Naive thymus-derived CD4-positive, alpha-beta T cell (primary cell): ENCODE data around the gene TAB2. TPM values are rescaled to one million over a fixed set of nuclear protein-coding genes. Genes with fewer than 3 reads are reported as not detected.

Experiments used
- ATAC-seq: fragments of 150-1000 bp; cut with Tn5 transposase; 2 replicates; pipeline ENCODE4 v1.10.0; 2021; ENCODE audit warnings: mild to moderate bottlenecking, moderate library complexity
- CTCF ChIA-PET: fragments of 350-600 bp; sonication (Branson Sonifier 250); formaldehyde crosslinking; loops from one replicate; lab custom pipeline; 2021; ENCODE audit warnings: antibody characterized with exemption; lab: Charles Lee
- POLR2A ChIA-PET: fragments of 350-600 bp; sonication (Branson Sonifier 250); formaldehyde crosslinking; loops from one replicate; lab custom pipeline; 2021; ENCODE audit warnings: antibody characterized with exemption, inconsistent platforms; lab: Charles Lee
- DNase-seq, 9 donors: peaks; one replicate each; pipeline versions ENCODE4 v3.0.0 to v3.0.0-alpha.2; 2020 to 2022; ENCODE audit warnings: mixed read lengths in 1 of 9
- H3K27ac ChIP-seq: one replicate; pipeline ENCODE4 v1.7.0; 2013; ENCODE audit warnings: mild to moderate bottlenecking, low read depth, low read length, moderate library complexity
- H3K27me3 ChIP-seq, 2 donors: one replicate each; pipeline ENCODE4 v1.7.0; 2013; ENCODE audit warnings: low read length in 2 of 2, mild to moderate bottlenecking in 2 of 2, moderate library complexity in 2 of 2; ENCODE audit not compliant: control insufficient read depth in 2 of 2, insufficient read depth in 2 of 2
- H3K36me3 ChIP-seq, 3 experiments: 1 replicate in 2 of 3; 2 replicates in 1 of 3; pipeline ENCODE4 v1.7.0; 2013; ENCODE audit warnings: low read length in 3 of 3, mild to moderate bottlenecking in 3 of 3, moderate library complexity in 1 of 3; ENCODE audit not compliant: insufficient read depth in 3 of 3, control insufficient read depth in 2 of 3
- H3K4me1 ChIP-seq, 2 donors: one replicate each; pipeline ENCODE4 v1.7.0; 2013; ENCODE audit warnings: low read length in 2 of 2, mild to moderate bottlenecking in 2 of 2, moderate library complexity in 1 of 2; ENCODE audit not compliant: control insufficient read depth in 2 of 2, insufficient read depth in 2 of 2
- H3K4me3 ChIP-seq: 2 replicates; pipeline ENCODE4 v1.7.0; 2013; ENCODE audit warnings: mild to moderate bottlenecking, low read length
- H3K9me3 ChIP-seq, 3 experiments: 1 replicate in 2 of 3; 2 replicates in 1 of 3; pipeline ENCODE4 v1.7.0; 2013; ENCODE audit warnings: low read length in 3 of 3; ENCODE audit not compliant: control insufficient read depth in 2 of 3
- H3K27ac Mint-ChIP-seq, 9 donors: one replicate each; pipeline ENCODE4 v1.8.0; 2020 to 2022; ENCODE audit warnings: mixed read lengths in 9 of 9, mild to moderate bottlenecking in 8 of 9, moderate library complexity in 5 of 9, inconsistent platforms in 2 of 9
- H3K27me3 Mint-ChIP-seq, 5 donors: one replicate each; pipeline ENCODE4 v1.8.0; 2021 to 2022; ENCODE audit warnings: mixed read lengths in 5 of 5, mild to moderate bottlenecking in 1 of 5
- H3K36me3 Mint-ChIP-seq, 5 donors: one replicate each; pipeline ENCODE4 v1.8.0; 2020 to 2022; ENCODE audit warnings: mixed read lengths in 5 of 5, mild to moderate bottlenecking in 3 of 5, inconsistent platforms in 1 of 5
- H3K4me1 Mint-ChIP-seq, 7 donors: one replicate each; pipeline ENCODE4 v1.8.0; 2020 to 2022; ENCODE audit warnings: mixed read lengths in 7 of 7, mild to moderate bottlenecking in 3 of 7, inconsistent platforms in 1 of 7
- H3K4me3 Mint-ChIP-seq, 10 donors: one replicate each; pipeline ENCODE4 v1.8.0; 2020 to 2022; ENCODE audit warnings: mild to moderate bottlenecking in 10 of 10, mixed read lengths in 10 of 10, moderate library complexity in 6 of 10, inconsistent platforms in 2 of 10
- H3K9me3 Mint-ChIP-seq, 11 donors: one replicate each; pipeline ENCODE4 v1.8.0; 2020 to 2022; ENCODE audit warnings: mixed read lengths in 11 of 11, mild to moderate bottlenecking in 4 of 11, inconsistent platforms in 1 of 11, moderate library complexity in 1 of 11
- intact Hi-C, 2 donors: fragments of 100-400 bp; cut with micrococcal nuclease; formaldehyde crosslinking; loops; one replicate each; pipeline ENCODE4 v1.15.1; 2023
- polyA plus RNA-seq, 2 donors: library from polyadenylated mRNA; unstranded; fragments of 300-500 nt; fragmentation: Illumina TruSeq; gene quantifications; one replicate each; pipeline ENCODE4 v1.2.3, GENCODE V29; 2021
- total RNA-seq, 6 experiments: library from RNA in 5 of 6; stranded (reverse) in 5 of 6; gene quantifications; 1 replicate in 5 of 6; 2 replicates in 1 of 6; pipeline ENCODE4 v1.2.3 and lab custom pipeline; 2021 to 2026

Gene TAB2
- total and polyA plus RNA-seq, 7 experiments from 2014 or later, result 15.7 to 234 (median 106) TPM

DNA sequence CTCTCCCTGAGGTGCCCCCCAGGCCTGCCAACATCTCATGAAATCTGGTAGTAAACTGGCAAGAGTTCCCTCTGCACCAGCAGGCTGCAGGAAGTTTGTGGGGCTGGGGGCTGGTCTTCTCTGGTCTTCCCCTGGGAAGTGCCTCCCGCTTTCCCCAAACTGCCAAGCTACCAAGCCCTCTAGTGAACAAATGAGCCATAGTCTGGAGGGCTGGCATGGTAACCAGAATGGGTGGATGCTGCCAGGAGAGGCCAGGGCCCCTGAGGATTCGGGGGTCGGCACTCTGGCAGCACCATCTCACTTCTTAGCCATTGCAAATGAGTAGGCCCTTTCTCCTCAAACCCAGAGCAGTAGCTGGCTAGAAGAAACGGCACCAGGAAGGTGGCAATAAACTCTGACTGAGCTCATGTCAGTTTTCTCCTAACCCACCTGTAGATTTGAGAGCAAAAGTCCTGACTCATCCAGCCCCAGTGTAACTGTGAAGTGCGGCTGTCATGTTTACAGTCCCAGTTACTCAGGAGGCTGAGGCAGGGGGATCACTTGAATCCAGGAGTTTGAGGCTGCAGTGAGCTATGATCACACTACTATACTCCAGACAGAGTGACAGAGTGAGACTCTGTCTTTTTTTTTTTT lies 131.4 kb downstream of the TAB2 start:
- H3K36me3 Mint-ChIP-seq, result peaks cover 0 to 15% (median 5%) of the 10 kb centered on the region in 5 donors

GRCh38 chr6:149449831-149450678 lies 132.5 kb downstream of the TAB2 start:
- DNase-seq, result peak in 1 of 9 donors; percentile 5
- Mint-ChIP-seq H3K27me3 (no peaks in the 10 kb centered on the region), H3K27ac (peak overlapping the region in 1 of 9 donors; percentile 24), H3K9me3 (no peaks in the 10 kb centered on the region), H3K4me1 (peaks cover 0 to 14% (median 5%) of the 10 kb centered on the region in 7 donors), H3K4me3 (peak overlapping the region in 9 of 10 donors; percentile 27 to 69 (median 54)), H3K36me3 (peaks cover 0 to 15% (median 5%) of the 10 kb centered on the region in 5 donors)
- no peaks in the 10 kb centered on the region for H3K9me3 ChIP-seq
- no peaks in the 10 kb centered on the region for H3K27me3 ChIP-seq
- ChIA-PET CTCF (interaction anchor here (0.6 kb wide), 1 partner anchor 53 kb away, joined by 3 read pairs; no protein-coding TSS in a partner anchor), POLR2A (interaction anchor here (0.7 to 0.8 kb wide), 2 partner anchors 67 to 384 kb away, joined by 3 read pairs; no protein-coding TSS in a partner anchor)
- no peaks in the 10 kb centered on the region for H3K4me1 ChIP-seq
- intact Hi-C loops, result no loop called here
- no peak for ATAC-seq
- peaks cover 0 to 11% (median 0%) of the 10 kb centered on the region in 3 experiments for H3K36me3 ChIP-seq
- H3K4me3 ChIP-seq, result no peak overlapping the region
- H3K27ac ChIP-seq, result no peak overlapping the region

More for the DNA sequence above, 131.4 kb downstream of the TAB2 start:
- POLR2A ChIA-PET, result interaction anchor here (0.7 kb wide), 1 partner anchor 383 kb away, joined by 3 read pairs; no protein-coding TSS in a partner anchor
- Histone ChIP-seq H3K4me3 (no peak overlapping the region), H3K27me3 (no peaks in the 10 kb centered on the region), H3K4me1 (no peaks in the 10 kb centered on the region), H3K27ac (no peak overlapping the region), H3K36me3 (peaks cover 0 to 6% (median 0%) of the 10 kb centered on the region in 3 experiments), H3K9me3 (no peaks in the 10 kb centered on the region)
- CTCF ChIA-PET, result interaction anchor here (0.6 to 0.7 kb wide), 2 partner anchors 54 to 321 kb away, joined by 3 read pairs; no protein-coding TSS in a partner anchor
- H3K27me3 Mint-ChIP-seq, result no peaks in the 10 kb centered on the region
- ATAC-seq, result no peak
- H3K4me1 Mint-ChIP-seq, result peaks cover 0 to 14% (median 5%) of the 10 kb centered on the region in 7 donors
- intact Hi-C loops, result no loop called here
- no peak for DNase-seq
- no peak overlapping the region for H3K4me3 Mint-ChIP-seq
- H3K9me3 Mint-ChIP-seq, result peaks cover 0 to 3% (median 0%) of the 10 kb centered on the region in 11 donors
- no peak overlapping the region for H3K27ac Mint-ChIP-seq

- peak in 1 of 9 donors; percentile 9 for DNase-seq
- POLR2A ChIA-PET, result interaction anchor here (0.6 to 0.8 kb wide), 2 partner anchors 45 to 66 kb away, joined by 3 read pairs; no protein-coding TSS in a partner anchor
- Mint-ChIP-seq H3K27me3 (no peaks in the 10 kb centered on the region), H3K27ac (no peak overlapping the region), H3K4me1 (peaks cover 0 to 14% (median 5%) of the 10 kb centered on the region in 7 donors), H3K9me3 (no peaks in the 10 kb centered on the region), H3K36me3 (peaks cover 0 to 15% (median 5%) of the 10 kb centered on the region in 5 donors), H3K4me3 (peak overlapping the region in 9 of 10 donors; percentile 27 to 69 (median 54))
- Histone ChIP-seq H3K4me3 (no peak overlapping the region), H3K27me3 (no peaks in the 10 kb centered on the region), H3K4me1 (no peaks in the 10 kb centered on the region), H3K36me3 (peaks cover 0 to 11% (median 0%) of the 10 kb centered on the region in 3 experiments), H3K9me3 (no peaks in the 10 kb centered on the region), H3K27ac (no peak overlapping the region)
- intact Hi-C loops, result no loop called here
- CTCF ChIA-PET, result no interaction called here
- peak; percentile 26 for ATAC-seq
Measured at GRCh38 chr6:149450679-149451375, 133.3 kb downstream of the TAB2 start.

DNA sequence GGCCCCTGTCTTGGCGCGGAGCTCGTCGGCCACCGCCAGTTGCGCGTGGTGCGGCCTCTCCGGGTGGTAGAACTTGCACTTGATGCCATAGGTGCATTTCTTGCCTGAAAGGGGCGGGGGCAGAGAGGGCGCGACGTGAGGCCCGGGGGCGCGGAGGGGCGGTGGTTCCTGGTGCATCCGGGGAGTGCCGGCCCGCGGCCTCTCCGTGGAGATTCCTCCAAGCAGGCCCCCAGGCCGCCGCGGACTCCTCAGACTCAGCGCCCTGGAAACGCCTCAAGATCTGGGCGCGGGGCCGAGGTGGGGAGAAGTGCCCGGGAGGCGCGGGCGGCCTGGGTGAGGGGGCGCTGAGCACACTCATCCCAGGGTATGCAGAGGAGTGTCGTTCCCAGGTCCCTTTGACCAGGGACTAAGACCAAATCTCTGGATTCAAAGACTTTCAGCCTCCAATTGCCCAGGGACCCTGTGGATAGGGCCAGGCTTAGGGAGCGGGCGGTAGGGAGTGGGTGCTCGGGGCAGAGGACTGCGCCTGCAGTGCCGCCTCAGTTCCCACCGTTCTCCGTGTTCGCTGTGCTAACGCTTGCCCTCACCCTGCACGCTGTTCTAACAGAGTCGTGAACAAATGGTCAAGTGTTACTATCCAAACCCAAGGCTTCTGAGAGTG lies 134.0 kb downstream of the TAB2 start:
- Histone ChIP-seq H3K36me3 (peaks cover 0 to 12% (median 0%) of the 10 kb centered on the region in 3 experiments), H3K9me3 (no peaks in the 10 kb centered on the region), H3K4me3 (no peak overlapping the region), H3K27ac (no peak overlapping the region), H3K27me3 (no peaks in the 10 kb centered on the region), H3K4me1 (no peaks in the 10 kb centered on the region)
- no peaks in the 10 kb centered on the region for H3K27me3 Mint-ChIP-seq
- ATAC-seq (peak; percentile 30), DNase-seq (peak in 3 of 9 donors; percentile 19 to 31 (median 25))
- H3K27ac Mint-ChIP-seq, result no peak overlapping the region
- POLR2A ChIA-PET, result interaction anchor here (0.6 kb wide), 1 partner anchor 46 kb away, joined by 3 read pairs; no protein-coding TSS in a partner anchor
- H3K4me1 Mint-ChIP-seq, result peaks cover 0 to 14% (median 5%) of the 10 kb centered on the region in 7 donors
- H3K4me3 Mint-ChIP-seq, result peak overlapping the region in 2 of 10 donors; percentile 11 to 32
- no peaks in the 10 kb centered on the region for H3K9me3 Mint-ChIP-seq
- H3K36me3 Mint-ChIP-seq, result peaks cover 0 to 15% (median 5%) of the 10 kb centered on the region in 5 donors
- CTCF ChIA-PET, result no interaction called here
- intact Hi-C loops, result no loop called here

GRCh38 chr6:149452037-149452939 lies 134.8 kb downstream of the TAB2 start:
- no peaks in the 10 kb centered on the region for H3K9me3 ChIP-seq
- no peaks in the 10 kb centered on the region for H3K9me3 Mint-ChIP-seq
- CTCF ChIA-PET, result interaction anchor here (1.0 kb wide), 1 partner anchor 21 kb away, joined by 3 read pairs; no protein-coding TSS in a partner anchor
- H3K27ac Mint-ChIP-seq, result peak overlapping the region in 1 of 9 donors; percentile 36
- peak overlapping the region in 2 of 10 donors; percentile 11 to 39 for H3K4me3 Mint-ChIP-seq
- H3K27me3 ChIP-seq, result no peaks in the 10 kb centered on the region
- H3K4me3 ChIP-seq, result no peak overlapping the region
- intact Hi-C loops, result no loop called here
- no peaks in the 10 kb centered on the region for H3K27me3 Mint-ChIP-seq
- no peaks in the 10 kb centered on the region for H3K4me1 ChIP-seq
- ATAC-seq (no peak), DNase-seq (no peak)
- H3K4me1 Mint-ChIP-seq, result peaks cover 0 to 14% (median 5%) of the 10 kb centered on the region in 7 donors
- H3K27ac ChIP-seq, result no peak overlapping the region
- POLR2A ChIA-PET, result no interaction called here
- H3K36me3 ChIP-seq, result peaks cover 0 to 19% (median 0%) of the 10 kb centered on the region in 3 experiments
- H3K36me3 Mint-ChIP-seq, result peaks cover 0 to 14% (median 5%) of the 10 kb centered on the region in 5 donors
